Measurements from ENCODE around the gene ESPN.
A peak's percentile ranks its signal among the peaks of the same experiment; 100 is the strongest.
"Not testable (repeated sequence)": the region's sequence is repeated elsewhere in the genome, so short reads cannot be mapped to it uniquely, and the experiment has no call there.

Gene ESPN

DNA sequence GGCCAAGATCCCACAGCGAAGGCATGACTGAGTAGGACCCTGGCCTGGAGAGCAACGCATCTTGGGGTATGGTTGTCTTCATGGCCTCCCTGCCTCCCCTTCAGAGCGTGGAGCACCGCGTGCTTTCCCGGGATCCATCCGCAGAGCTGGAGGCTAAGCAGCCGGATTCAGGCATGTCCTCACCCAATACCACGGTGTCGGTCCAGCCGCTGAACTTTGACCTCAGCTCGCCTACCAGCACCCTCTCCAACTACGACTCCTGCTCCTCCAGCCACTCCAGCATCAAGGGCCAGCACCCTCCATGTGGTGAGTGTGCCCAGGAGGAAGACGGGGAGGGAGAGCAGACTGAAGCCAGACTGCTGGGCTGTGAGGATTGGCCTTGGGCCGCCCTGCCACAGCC, 19.8 kb downstream of the ESPN start:
- TF ChIP-seq OSR1 (CRISPR knock-in tag; IDR thresholded peaks at IDR 0.05) (no peak), ZFP3 (CRISPR knock-in tag; IDR thresholded peaks at IDR 0.05) (no peak), ZNF8 (CRISPR knock-in tag; IDR thresholded peaks at IDR 0.05) (no peak), TOX (CRISPR knock-in tag; IDR thresholded peaks at IDR 0.05; ENCODE audit: borderline replicate concordance) (no peak), ZNF70 (CRISPR knock-in tag; IDR thresholded peaks at IDR 0.05) (no peak)
- TF ChIP-seq, protein P1, sequence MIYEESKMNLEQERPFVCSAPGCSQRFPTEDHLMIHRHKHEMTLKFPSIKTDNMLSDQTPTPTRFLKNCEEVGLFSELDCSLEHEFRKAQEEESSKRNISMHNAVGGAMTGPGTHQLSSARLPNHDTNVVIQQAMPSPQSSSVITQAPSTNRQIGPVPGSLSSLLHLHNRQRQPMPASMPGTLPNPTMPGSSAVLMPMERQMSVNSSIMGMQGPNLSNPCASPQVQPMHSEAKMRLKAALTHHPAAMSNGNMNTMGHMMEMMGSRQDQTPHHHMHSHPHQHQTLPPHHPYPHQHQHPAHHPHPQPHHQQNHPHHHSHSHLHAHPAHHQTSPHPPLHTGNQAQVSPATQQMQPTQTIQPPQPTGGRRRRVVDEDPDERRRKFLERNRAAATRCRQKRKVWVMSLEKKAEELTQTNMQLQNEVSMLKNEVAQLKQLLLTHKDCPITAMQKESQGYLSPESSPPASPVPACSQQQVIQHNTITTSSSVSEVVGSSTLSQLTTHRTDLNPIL (CRISPR knock-in tag; IDR thresholded peaks at IDR 0.05; ENCODE audit: low read depth) = no peak
- TF ChIP-seq, protein P2, sequence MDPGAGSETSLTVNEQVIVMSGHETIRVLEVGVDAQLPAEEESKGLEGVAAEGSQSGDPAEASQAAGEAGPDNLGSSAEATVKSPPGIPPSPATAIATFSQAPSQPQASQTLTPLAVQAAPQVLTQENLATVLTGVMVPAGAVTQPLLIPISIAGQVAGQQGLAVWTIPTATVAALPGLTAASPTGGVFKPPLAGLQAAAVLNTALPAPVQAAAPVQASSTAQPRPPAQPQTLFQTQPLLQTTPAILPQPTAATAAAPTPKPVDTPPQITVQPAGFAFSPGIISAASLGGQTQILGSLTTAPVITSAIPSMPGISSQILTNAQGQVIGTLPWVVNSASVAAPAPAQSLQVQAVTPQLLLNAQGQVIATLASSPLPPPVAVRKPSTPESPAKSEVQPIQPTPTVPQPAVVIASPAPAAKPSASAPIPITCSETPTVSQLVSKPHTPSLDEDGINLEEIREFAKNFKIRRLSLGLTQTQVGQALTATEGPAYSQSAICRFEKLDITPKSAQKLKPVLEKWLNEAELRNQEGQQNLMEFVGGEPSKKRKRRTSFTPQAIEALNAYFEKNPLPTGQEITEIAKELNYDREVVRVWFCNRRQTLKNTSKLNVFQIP (CRISPR knock-in tag; IDR thresholded peaks at IDR 0.05; ENCODE audit: borderline replicate concordance, low read depth) = no peak
- ATAC-seq = no peak

DNA sequence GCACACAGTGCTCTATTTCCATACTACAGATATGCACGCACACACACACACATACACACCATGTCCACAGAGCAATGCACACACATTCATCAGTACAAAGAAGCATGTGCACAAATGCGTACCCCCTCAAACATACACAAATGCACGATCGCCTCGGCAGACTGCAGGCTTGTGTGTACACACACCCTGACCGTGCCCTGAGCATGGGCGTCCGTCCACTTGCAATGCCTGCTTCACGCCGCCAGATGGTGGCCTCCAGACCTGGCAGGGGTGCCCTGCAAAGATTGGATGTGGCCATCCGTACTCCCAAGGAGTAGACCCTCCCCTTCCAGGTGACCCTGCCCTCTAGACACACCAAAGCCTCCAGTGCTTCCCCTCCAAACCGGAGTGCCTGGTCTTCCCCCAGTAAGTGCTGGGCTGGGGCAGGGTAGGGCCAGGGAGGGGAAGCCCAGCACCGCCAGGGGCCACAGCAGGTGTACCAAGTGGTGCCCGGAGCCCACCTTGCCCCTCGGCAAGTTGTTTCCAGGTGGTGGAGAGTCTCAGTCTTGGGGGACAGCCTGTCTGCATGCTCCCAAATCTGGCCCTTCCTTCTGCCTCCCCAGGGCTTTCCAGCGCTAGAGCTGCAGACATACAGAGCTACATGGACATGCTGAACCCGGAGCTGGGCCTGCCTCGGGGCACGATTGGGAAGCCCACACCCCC, 20.6 kb downstream of the ESPN start:
- peak; percentile 82 for ATAC-seq
- TF ChIP-seq ZNF70 (CRISPR knock-in tag; IDR thresholded peaks at IDR 0.05) = no peak
- no peak for TF ChIP-seq ZC3H10 (CRISPR knock-in tag; IDR thresholded peaks at IDR 0.05)
- TF ChIP-seq SNAI2 (CRISPR knock-in tag; IDR thresholded peaks at IDR 0.05) = no peak
- TF ChIP-seq, protein P1 (CRISPR knock-in tag; IDR thresholded peaks at IDR 0.05; ENCODE audit: low read depth) = no peak
- TF ChIP-seq, protein P3, sequence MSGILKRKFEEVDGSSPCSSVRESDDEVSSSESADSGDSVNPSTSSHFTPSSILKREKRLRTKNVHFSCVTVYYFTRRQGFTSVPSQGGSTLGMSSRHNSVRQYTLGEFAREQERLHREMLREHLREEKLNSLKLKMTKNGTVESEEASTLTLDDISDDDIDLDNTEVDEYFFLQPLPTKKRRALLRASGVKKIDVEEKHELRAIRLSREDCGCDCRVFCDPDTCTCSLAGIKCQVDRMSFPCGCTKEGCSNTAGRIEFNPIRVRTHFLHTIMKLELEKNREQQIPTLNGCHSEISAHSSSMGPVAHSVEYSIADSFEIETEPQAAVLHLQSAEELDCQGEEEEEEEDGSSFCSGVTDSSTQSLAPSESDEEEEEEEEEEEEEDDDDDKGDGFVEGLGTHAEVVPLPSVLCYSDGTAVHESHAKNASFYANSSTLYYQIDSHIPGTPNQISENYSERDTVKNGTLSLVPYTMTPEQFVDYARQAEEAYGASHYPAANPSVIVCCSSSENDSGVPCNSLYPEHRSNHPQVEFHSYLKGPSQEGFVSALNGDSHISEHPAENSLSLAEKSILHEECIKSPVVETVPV (CRISPR knock-in tag; IDR thresholded peaks at IDR 0.05) = no peak
- no peak for TF ChIP-seq ZNF565 (CRISPR knock-in tag; conservative IDR thresholded peaks at IDR 0.05; ENCODE audit: low read depth)
- TF ChIP-seq TCF4 (CRISPR knock-in tag; IDR thresholded peaks at IDR 0.05; ENCODE audit: borderline replicate concordance) = no peak
- TF ChIP-seq BACH2 (CRISPR knock-in tag; IDR thresholded peaks at IDR 0.05; ENCODE audit: borderline replicate concordance) = no peak
- TF ChIP-seq ARNTL (CRISPR knock-in tag; IDR thresholded peaks at IDR 0.05; ENCODE audit: borderline replicate concordance, low read depth) = no peak

DNA sequence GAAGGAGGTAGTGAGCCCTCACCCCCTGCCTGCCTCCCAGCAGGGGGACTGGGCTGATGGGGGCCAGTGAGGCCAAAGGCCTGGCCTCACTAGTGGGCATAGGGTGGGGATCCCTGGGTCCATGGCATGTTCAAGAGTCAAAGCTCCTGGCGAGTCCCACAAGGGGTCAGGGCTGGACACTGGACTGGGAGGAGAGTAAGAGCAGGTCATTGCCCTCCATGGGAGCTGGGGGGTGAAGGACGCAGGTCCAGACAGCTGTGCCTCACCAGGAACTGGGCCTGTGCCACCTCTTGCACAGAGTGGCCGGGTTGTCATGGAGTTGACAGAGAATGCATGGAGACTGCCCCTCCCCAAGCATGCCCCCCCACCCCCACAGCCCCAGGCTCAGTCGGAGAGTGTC, 21.4 kb downstream of the ESPN start:
- ATAC-seq = not testable (repeated sequence)

DNA sequence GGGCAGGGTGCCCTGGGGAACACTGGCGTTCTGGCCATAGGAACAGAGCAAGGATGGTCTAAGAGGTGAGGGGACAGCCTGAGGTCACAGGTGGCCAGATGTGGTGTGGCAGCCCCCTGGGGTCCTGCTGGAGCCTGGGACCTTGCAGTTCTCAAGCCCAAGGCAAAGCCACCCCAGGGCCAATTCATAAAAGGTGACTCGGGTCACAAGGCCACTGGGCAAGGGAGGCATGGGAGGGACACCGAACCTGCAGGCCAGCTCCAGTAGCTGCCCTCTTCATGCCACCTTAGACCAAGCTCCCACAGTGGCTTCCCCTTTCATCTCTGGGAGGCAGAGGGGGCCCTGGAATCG, 22.1 kb downstream of the ESPN start:
- TF ChIP-seq TCF4 (CRISPR knock-in tag; IDR thresholded peaks at IDR 0.05; ENCODE audit: borderline replicate concordance) (no peak), SNAI2 (CRISPR knock-in tag; IDR thresholded peaks at IDR 0.05) (no peak), OSR1 (CRISPR knock-in tag; IDR thresholded peaks at IDR 0.05) (no peak), ZNF70 (CRISPR knock-in tag; IDR thresholded peaks at IDR 0.05) (no peak), ZFP3 (CRISPR knock-in tag; IDR thresholded peaks at IDR 0.05) (no peak), GLIS3 (CRISPR knock-in tag; IDR thresholded peaks at IDR 0.05) (no peak), ZNF8 (CRISPR knock-in tag; IDR thresholded peaks at IDR 0.05) (no peak)
- TF ChIP-seq, protein P2 (CRISPR knock-in tag; IDR thresholded peaks at IDR 0.05; ENCODE audit: borderline replicate concordance, low read depth) = no peak
- TF ChIP-seq, protein P1 (CRISPR knock-in tag; IDR thresholded peaks at IDR 0.05; ENCODE audit: low read depth) = no peak
- ATAC-seq = no peak
